Embryonic facial prominence (tissue), 1 donor: ENCODE measurements around the gene SMAP2.
"Not testable (repeated sequence)": the region's sequence is repeated elsewhere in the genome, so short reads cannot be mapped to it uniquely, and the experiment has no call there.

Experiments
- DNase-seq: peaks from one replicate; pipeline ENCODE4 v3.0.0-alpha.2; 2016; ENCODE audit errors: extremely low spot score

The SMAP2 gene

DNA sequence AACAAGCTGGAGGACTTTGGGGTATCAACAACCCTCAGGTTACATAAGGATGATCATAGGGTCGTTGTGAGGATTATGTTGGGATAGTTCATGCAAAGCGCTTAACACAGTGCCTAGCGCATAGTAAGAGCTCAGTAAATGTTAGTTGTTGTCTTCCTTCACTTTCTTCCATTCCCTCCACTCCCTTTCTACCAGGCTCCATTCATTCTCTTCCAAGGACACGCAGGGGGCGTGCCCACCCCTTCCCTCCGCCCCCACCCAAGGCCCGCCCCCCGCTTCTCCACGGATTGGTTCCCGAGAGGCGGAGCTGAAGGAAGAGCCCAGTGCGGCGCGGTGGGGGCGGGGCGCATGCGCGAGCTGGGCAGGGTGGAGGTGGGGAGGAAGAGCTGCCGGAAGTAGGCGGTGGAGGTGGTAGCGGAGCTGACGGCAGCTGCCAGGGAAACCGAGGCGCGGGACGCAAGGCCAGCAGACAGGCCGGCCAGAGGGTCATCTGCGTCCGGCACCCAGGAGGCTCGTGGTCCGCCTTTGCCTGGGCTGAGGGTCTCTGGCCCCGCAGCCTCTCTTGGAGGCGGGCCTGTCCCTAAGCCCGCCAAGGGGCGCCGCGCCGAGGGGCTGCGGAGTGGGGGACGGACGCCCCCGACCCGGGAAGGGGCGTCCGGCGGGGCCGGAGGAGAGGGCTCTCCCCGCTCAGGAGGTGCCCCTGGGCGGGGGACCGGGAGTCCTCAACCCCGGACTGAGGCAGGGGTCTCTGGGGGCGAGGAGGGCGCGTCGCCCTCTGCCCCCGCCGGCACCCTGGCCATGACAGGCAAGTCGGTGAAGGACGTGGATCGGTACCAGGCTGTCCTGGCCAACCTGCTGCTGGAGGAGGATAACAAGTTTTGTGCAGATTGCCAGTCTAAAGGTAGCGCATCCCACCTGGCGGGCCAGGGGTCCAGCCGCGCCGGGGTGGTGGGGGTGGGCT lies at the start of gene SMAP2:
Gene SMAP2 (plus strand): TSS at position 405 of the 961 bp plus-strand sequence. CDS start 394 bp downstream, at position 799.
- DNase-seq, result peak; percentile 91

DNA sequence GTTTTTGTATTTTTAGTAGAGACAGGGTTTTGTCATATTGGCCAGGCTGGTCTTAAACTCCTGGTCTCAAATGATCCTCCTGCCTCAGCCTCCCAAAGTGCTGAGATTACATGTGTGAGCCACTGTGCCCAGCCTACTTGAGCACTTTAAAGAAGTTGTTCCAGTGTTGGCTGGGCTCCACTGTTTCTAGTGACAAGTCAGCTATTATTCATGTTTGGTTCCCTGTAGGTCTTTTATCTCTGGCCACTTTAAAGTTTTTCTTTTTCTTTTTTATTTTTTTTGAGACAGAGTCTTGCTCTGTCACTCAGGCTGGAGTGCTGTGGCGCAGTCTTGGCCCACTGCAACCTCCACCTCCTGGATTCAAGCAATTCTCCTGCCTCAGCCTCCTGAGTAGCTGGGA lies 42.1 kb upstream of the SMAP2 start:
- not testable (repeated sequence) for DNase-seq

- DNase-seq, result no peak
These were observed 40.8 kb upstream of the SMAP2 start for GRCh38 chr1:40332695-40333094.

- DNase-seq, result no peak
These were observed 36.1 kb upstream of the SMAP2 start for GRCh38 chr1:40337443-40337842.

GRCh38 chr1:40338745-40339419 lies 34.6 kb upstream of the SMAP2 start:
- peak; percentile 54 for DNase-seq

DNA sequence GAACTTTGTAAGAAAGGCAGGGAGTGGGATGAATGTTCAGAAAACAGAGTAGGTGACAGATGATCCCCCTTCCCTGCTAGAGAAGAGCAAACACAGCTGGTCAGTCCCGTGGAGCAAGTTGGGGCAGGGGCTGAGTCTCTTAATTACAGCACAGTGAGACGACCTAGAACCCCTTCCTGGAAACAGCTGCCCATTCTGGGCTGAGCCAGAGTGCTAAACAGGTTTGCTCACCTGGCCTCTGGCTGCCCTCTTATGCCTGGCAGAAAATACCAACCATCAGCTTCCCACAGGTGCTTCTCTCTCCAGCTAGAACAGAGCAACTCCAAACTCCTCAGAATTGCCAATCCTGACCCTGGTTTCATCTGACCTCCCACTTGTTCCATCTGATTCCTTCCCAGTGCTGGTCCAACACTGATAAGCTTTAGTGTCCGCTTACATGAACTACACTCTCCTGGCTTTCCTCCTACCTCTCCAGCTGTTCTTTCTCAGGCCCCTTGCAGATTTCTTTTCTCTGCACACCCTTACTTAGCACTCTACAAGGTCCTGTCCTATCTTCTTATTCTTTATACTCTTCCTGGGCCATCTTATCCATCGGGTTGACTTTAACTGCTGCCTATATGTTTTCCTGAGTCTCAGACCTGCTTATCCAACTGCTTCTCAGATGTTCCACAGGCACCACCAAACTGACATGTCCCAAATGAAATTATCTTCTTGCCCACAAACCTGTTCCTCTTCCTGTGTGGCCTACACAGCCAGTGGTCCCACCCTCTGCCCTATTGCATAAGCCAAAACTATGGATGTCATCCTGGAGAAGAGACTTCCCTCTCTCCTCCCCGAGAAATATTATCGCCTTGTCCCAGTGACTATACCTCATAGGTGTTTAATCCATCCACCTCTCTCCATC lies 33.9 kb upstream of the SMAP2 start:
- DNase-seq, result no peak

DNA sequence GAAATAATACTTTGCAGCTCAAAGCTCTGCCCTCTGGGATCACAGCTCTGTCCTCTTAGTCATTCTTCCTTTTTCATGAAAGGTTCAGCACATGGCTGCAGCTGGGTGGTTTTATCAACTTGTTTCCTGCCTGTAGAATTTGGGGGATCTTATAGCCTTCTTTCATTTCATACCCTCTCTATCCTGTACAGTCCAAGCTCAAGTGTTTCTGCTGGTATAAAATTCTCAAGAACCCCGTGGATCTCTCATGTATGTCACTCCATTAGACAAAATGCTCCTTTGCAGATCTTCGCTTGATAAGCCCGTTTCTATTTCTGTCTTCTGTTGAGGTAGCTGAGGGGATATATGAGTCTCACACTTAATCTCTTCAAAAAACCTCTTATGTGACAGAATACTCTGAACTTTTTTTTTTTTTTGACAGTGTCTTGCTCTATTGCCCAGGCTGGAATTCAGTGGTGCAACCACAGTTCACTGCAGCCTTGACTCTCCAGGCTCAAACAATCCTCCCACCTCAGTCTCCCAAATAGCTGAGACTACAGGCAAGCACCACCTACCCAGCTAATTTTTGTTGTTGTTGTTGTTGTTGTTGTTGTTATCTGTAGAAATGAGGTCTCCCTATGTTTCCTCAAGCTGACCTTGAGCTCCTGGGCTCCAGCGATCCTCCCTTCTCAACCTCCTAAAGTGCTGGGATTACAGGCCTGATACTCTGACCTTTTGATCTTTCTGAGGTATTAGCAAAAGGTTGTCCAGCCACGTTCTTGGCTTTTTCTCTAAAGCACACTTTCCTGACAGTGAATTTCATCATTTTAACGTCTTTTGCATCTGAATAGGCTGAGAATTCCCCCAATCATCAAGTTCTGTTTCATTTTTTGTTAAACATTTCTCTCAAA lies 31.8 kb upstream of the SMAP2 start:
- DNase-seq, result no peak

GRCh38 chr1:40342381-40342717 lies 31.2 kb upstream of the SMAP2 start:
- DNase-seq, result not testable (repeated sequence)

GRCh38 chr1:40344597-40344996 lies 28.9 kb upstream of the SMAP2 start:
- DNase-seq, result no peak

DNA sequence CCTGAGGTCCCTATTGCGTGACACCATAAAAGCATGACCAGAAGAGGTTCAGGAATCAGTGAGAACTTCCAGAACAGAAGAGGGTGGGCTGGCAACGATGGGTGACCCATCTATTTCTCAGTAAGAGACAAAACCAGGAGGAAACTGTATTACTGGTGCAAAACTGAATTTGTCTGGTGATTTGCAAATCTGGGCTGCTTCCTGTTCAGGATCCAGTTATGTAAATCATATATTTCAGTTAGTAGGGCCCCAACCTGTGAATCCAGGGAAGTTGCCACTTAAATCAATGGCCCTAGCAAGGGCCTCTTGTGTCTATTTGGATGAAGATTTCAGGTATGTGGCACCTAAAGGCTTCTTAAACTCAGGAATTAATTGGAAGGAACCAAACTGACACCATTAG lies 23.1 kb upstream of the SMAP2 start:
- DNase-seq, result no peak

GRCh38 chr1:40351124-40351523 lies 22.4 kb upstream of the SMAP2 start:
- DNase-seq, result no peak

DNA sequence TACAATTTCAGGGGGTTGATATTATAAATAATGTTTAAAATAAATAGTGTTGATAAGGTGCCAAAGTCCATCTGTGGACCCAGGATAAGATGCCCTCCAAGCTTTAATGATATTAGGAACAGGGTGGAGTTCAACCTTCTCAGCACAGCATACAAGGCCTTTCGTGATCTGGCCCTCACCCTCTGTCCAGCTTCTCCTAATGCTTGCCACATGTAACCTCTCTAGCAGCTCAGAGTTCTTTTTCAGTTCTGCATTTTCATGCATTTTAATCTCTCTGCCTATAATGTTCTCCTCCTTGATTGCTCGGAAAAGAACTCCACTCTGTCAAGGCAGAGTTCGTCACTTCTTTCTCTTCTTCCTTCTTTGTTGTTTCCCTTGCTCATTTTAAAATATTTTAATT lies 21.4 kb upstream of the SMAP2 start:
- DNase-seq, result no peak

- DNase-seq, result no peak
These were observed 20.4 kb upstream of the SMAP2 start for GRCh38 chr1:40353082-40353481.

GRCh38 chr1:40357625-40358024 lies 15.9 kb upstream of the SMAP2 start:
- no peak for DNase-seq

DNA sequence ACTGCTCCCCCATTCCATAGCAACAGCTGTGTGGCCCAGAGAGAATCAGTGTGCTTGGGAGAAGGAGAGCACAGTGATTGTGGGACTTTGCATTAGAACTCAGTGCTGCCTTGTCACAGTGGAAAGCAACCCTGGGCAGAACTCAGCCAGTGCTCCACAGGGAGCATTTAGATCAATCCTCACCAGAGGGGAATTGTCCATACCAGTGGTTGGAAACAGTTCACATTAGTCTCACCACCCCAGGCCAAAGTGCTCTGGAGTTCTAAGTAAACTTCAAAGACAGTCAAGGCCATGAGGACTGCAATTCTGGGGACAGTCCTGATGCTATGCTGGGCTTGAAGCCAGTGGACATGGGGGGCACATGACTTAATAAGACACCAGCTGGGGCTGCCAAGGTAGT lies 12.9 kb upstream of the SMAP2 start:
- no peak for DNase-seq

DNA sequence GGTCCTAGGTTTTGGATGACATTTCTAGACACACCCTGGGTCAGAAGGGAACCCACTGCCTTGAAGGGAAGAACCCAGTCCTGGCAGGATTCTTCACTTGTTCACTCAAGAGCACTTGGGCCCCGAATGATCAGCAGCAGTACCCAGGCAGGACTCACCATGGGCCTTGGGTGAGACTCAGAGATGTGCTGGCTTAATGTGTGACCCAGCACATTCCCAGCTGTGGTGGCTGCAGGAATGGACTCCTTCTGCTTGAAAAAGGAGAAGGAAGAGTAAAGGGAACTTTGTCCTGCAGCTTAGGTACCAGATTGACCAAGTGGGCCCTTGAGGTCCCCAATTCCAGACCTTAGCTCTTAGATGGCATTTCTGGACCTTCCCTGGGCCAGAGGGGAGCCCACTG lies 12.3 kb upstream of the SMAP2 start:
- no peak for DNase-seq

- DNase-seq, result no peak
These were observed 11.9 kb upstream of the SMAP2 start for GRCh38 chr1:40361637-40362036.

- DNase-seq, result no peak
These were observed 11.3 kb upstream of the SMAP2 start for GRCh38 chr1:40362199-40362598.

- no peak for DNase-seq
These were observed 10.8 kb upstream of the SMAP2 start for GRCh38 chr1:40362699-40363098.

GRCh38 chr1:40363721-40364120 lies 9.8 kb upstream of the SMAP2 start:
- no peak for DNase-seq

DNA sequence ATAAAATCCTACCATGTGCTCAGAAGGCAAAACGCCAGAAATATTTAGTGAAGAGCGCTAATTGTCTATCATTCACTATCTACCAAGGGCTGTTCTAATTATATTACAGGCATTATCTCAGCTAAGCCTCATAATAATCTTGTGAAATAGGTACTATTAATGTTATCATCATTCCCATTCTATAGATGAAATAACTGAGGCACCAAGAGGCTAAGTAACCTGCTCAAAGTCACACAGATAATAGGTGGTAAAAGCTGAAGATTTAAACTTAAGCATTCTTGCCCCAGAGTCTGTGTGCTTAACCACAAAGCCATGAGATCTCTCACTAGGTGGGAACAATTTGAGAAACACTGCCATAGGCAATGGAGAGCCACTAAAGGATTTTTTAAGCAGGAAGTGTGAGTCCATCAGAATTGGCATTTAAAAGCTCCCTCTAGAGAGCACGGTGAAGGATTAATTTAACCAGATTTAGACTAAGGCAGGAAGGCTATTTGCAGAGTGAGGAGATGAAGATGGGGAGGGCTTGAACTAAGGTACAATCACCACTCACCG lies 1.7 kb upstream of the SMAP2 start:
- no peak for DNase-seq
